ENCODE results near the gene LHFPL5. TPM values are rescaled to one million over a fixed set of nuclear protein-coding genes. Genes with fewer than 3 reads are reported as not detected.

The LHFPL5 gene
- not detected for total RNA-seq

GRCh38 chr6:35804996-35805736 is at the start of gene LHFPL5:
LHFPL5 (plus strand) TSS chr6:35805352; CDS start chr6:35805671, 319 bp downstream.
- intact Hi-C loops (cut with micrococcal nuclease): no loop called here
- ChIA-PET POLR2A (no interaction called here), CTCF (no interaction called here)
- H3K4me3 Mint-ChIP-seq: no peak within 1 kb of the TSS
- no peaks in the 10 kb centered on the region for H3K4me1 Mint-ChIP-seq (ENCODE audit: low read depth)
- H3K27ac Mint-ChIP-seq: no peak within 1 kb of the TSS
- ATAC-seq (peak; percentile 91), DNase-seq (peak; percentile 49)
- TF ChIP-seq CTCF (IDR thresholded peaks at IDR 0.05): no peak
- no peaks in the 10 kb centered on the region for H3K9me3 Mint-ChIP-seq
- no peaks in the 10 kb centered on the region for H3K36me3 Mint-ChIP-seq (ENCODE audit: low read depth)
- peaks cover 9% of the 10 kb centered on the region for H3K27me3 Mint-ChIP-seq

- Mint-ChIP-seq H3K4me3 (no peak overlapping the region), H3K4me1 (ENCODE audit: low read depth) (no peaks in the 10 kb centered on the region), H3K27me3 (peaks cover 19% of the 10 kb centered on the region), H3K27ac (no peak overlapping the region), H3K9me3 (no peaks in the 10 kb centered on the region), H3K36me3 (ENCODE audit: low read depth) (no peaks in the 10 kb centered on the region)
- ATAC-seq (peak; percentile 42), DNase-seq (peak; percentile 32)
- peak; percentile 41 for TF ChIP-seq CTCF (IDR thresholded peaks at IDR 0.05)
- POLR2A ChIA-PET: no interaction called here
- CTCF ChIA-PET: interaction anchor here (0.6 to 1.6 kb wide), 6 partner anchors 10 to 248 kb away, joined by 3 to 8 read pairs (median 3); no protein-coding TSS in a partner anchor
- intact Hi-C loops (cut with micrococcal nuclease): no loop called here
Measured at GRCh38 chr6:35757456-35758123, 47.6 kb upstream of the LHFPL5 start.

- ATAC-seq (no peak), DNase-seq (no peak)
- Mint-ChIP-seq H3K4me3 (no peak overlapping the region), H3K4me1 (ENCODE audit: low read depth) (no peaks in the 10 kb centered on the region), H3K27me3 (peaks cover 35% of the 10 kb centered on the region), H3K27ac (no peak overlapping the region), H3K9me3 (no peaks in the 10 kb centered on the region), H3K36me3 (ENCODE audit: low read depth) (no peaks in the 10 kb centered on the region)
- TF ChIP-seq CTCF (IDR thresholded peaks at IDR 0.05): no peak
- intact Hi-C loops (cut with micrococcal nuclease): no loop called here
- CTCF ChIA-PET: interaction anchor here (0.7 to 1.5 kb wide), 2 partner anchors 196 to 237 kb away, joined by 3 read pairs; no protein-coding TSS in a partner anchor
- POLR2A ChIA-PET: no interaction called here
Measured at GRCh38 chr6:35759426-35759825, 45.7 kb upstream of the LHFPL5 start.

GRCh38 chr6:35765739-35766138 is 39.4 kb upstream of the LHFPL5 start:
- ATAC-seq (no peak), DNase-seq (no peak)
- H3K4me3 Mint-ChIP-seq: no peak overlapping the region
- H3K27ac Mint-ChIP-seq: no peak overlapping the region
- intact Hi-C loops (cut with micrococcal nuclease): no loop called here
- no peaks in the 10 kb centered on the region for H3K4me1 Mint-ChIP-seq (ENCODE audit: low read depth)
- peaks cover 28% of the 10 kb centered on the region for H3K27me3 Mint-ChIP-seq
- H3K9me3 Mint-ChIP-seq: no peaks in the 10 kb centered on the region
- POLR2A ChIA-PET: no interaction called here
- H3K36me3 Mint-ChIP-seq (ENCODE audit: low read depth): no peaks in the 10 kb centered on the region
- CTCF ChIA-PET: interaction anchor here (1.6 kb wide), 1 partner anchor 214 kb away, joined by 4 read pairs; no protein-coding TSS in a partner anchor
- TF ChIP-seq CTCF (IDR thresholded peaks at IDR 0.05): no peak

GRCh38 chr6:35769211-35769610 is 35.9 kb upstream of the LHFPL5 start:
- ATAC-seq: no peak
- POLR2A ChIA-PET: no interaction called here
- Mint-ChIP-seq H3K36me3 (ENCODE audit: low read depth) (no peaks in the 10 kb centered on the region), H3K27me3 (peaks cover 12% of the 10 kb centered on the region), H3K4me1 (ENCODE audit: low read depth) (no peaks in the 10 kb centered on the region), H3K9me3 (no peaks in the 10 kb centered on the region), H3K27ac (no peak overlapping the region), H3K4me3 (no peak overlapping the region)
- no peak for TF ChIP-seq CTCF (IDR thresholded peaks at IDR 0.05)
- DNase-seq: no peak
- intact Hi-C loops (cut with micrococcal nuclease): no loop called here
- CTCF ChIA-PET: interaction anchor here (0.9 to 1.6 kb wide), 2 partner anchors 12 to 247 kb away, joined by 3 to 5 read pairs; no protein-coding TSS in a partner anchor

Measured in activated CD8-positive, alpha-beta T cell treated with anti-CD3 and anti-CD28 coated beads for 36 hours (primary cell).